Body of pancreas (tissue), 4 donors: ENCODE results near the gene PRSS12.

Experiments used
- POLR2A ChIP-seq, 3 donors: fragments of 450-650 bp; IDR thresholded peaks; one replicate each; pipeline ENCODE4 v1.6.1; 2016; ENCODE audit warnings: antibody characterized with exemption in 3 of 3, mild to moderate bottlenecking in 2 of 3
- TF ChIP-seq, protein P1 (sequence below), 7 experiments: fragments of 450-650 bp in 4 of 7; fragments of 200-600 bp in 3 of 7; sonication (generic) in 3 of 7; IDR thresholded peaks; one replicate each; pipeline ENCODE4 v1.5.1; 2016 to 2019; ENCODE audit warnings: antibody characterized with exemption in 7 of 7

DNA sequence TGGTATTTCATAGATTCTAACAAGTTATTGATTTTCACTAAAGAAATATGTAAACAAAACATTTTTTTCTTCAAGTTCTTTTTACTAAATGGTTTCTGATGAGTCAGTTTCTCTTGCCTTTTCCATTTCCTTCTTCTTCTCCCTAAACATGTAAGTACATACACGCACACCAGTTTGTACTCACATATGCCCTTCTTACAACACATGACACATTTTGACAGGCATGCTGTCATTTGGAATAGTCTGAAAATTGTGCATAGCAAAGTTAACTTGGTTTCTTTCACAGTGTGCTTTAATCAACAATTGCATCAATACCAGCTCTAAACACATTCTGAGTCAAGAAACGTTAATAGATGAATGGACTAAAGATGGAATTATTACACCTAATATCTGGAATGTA is 35.1 kb downstream of the PRSS12 start:
- TF ChIP-seq, protein P1, sequence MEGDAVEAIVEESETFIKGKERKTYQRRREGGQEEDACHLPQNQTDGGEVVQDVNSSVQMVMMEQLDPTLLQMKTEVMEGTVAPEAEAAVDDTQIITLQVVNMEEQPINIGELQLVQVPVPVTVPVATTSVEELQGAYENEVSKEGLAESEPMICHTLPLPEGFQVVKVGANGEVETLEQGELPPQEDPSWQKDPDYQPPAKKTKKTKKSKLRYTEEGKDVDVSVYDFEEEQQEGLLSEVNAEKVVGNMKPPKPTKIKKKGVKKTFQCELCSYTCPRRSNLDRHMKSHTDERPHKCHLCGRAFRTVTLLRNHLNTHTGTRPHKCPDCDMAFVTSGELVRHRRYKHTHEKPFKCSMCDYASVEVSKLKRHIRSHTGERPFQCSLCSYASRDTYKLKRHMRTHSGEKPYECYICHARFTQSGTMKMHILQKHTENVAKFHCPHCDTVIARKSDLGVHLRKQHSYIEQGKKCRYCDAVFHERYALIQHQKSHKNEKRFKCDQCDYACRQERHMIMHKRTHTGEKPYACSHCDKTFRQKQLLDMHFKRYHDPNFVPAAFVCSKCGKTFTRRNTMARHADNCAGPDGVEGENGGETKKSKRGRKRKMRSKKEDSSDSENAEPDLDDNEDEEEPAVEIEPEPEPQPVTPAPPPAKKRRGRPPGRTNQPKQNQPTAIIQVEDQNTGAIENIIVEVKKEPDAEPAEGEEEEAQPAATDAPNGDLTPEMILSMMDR (IDR thresholded peaks at IDR 0.05): no peak
- no peak for TF ChIP-seq POLR2A (IDR thresholded peaks at IDR 0.05)
